H54 (cell line): ENCODE measurements around the gene CTNNA1.
A peak's percentile ranks its signal among the peaks of the same experiment; 100 is the strongest.
"Not testable (repeated sequence)": the region's sequence is repeated elsewhere in the genome, so short reads cannot be mapped to it uniquely, and the experiment has no call there.

Experiments used
- DNase-seq: peaks from one replicate; pipeline ENCODE4 v3.0.0; 2011; ENCODE audit warnings: low spot score, mixed read lengths; ENCODE audit not compliant: insufficient read length
- FAIRE-seq: peaks from 3 replicates; lab custom pipeline; 2011; peaks lifted over from hg19 to GRCh38; lab: Jason Lieb, UNC
- POLR2A ChIP-seq: IDR thresholded peaks from 2 replicates; pipeline ENCODE4 v1.6.1; 2011; ENCODE audit warnings: low read depth, mild to moderate bottlenecking, low read length

CTNNA1 gene

DNA sequence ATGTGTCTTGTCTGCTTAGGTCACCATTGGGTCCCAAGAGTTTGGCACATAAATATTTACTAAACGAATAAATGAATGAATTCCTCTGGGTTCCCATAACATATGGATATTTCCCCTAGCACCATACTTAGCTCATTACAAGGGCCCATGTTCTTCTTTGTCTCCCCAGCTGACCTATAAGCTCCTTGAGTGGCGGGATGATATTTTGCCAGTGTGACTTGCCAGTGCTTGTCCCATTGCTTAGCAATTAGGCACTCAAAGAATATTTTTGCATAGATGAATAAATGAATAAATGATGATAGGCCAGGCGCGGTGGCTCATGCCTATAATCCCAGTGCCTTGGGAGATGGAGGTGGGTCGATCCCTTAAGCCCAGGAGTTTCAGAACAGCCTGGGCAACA, 16.9 kb upstream of the CTNNA1 start:
- FAIRE-seq (no peak), DNase-seq (no peak)
- TF ChIP-seq POLR2A: no peak

DNA sequence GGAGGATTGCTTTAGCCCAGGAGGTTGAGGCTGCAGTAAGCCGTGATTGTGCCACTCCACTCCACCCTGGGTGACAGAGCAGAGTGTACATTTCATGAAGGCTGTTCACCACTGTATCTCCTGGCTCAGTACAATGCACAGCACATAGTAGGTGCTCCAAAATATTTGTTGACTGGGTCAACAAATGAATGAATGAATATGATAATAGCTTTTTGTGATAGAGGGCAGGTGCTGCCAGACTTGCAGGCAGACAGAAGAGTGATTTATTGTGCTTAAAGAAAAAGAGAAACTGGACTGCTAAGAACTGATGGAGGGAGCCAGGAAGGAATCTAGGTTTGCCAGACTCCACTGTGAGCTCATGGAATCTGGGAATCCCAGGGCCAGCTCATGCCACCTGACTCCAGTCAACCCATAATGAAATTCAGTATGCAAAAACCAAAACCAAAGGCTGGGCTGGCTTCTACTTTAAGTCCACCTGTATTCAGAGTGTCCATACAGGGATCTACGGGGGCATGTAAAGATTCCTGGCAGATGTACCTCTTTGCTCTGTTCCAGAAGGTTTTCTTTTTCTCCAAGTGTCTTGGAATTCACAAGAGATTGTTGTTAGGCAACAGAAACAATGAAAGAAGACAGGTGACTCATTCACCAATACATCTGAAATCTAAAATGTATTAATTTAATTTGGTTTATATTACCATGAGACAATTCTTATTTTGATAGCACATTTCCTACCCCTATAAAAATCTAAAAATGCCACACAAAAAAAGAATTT, 15.5 kb upstream of the CTNNA1 start:
- FAIRE-seq: no peak
- no peak for TF ChIP-seq POLR2A
- no peak for DNase-seq

DNA sequence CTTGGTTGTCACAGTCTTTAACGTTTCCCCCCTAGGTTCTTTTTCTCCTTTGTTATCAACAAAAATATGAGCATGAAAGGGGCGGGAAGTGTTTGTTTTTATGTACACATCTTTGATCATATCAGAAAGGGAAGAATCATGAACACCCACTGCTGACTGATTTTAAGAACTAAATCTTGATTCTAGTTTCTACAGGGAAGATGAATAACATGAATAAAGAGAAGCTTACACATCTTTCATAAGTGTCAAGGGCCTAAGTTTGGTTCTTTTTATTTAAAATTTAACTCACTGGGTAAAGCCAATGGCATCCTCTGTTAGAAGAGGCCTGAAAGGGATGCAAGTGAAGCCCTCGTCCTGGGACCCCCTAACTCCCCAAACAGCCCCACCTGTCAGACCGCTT, 14.8 kb upstream of the CTNNA1 start:
- FAIRE-seq (no peak), DNase-seq (no peak)

DNA sequence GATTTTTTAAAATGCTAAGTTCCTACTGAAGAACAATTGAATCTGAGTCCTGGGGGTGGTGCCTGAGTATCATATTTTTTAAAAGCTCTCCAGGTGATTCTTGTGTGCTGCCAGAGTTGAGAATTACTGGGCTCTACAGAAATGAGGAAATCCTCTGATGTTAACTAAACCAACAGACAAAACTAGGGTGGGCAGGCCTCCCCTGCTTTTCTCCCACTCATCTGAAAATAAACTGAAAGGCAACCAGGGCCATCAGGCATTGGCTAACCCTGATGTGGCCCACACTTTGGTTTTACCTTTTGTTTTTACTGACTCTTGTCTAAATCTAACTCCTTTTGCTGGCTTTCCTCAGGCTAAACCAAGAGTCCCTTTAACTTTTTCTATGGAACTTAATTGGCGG, 13.3 kb upstream of the CTNNA1 start:
- DNase-seq (no peak), FAIRE-seq (no peak)
- no peak for TF ChIP-seq POLR2A

More for the DNA sequence above, 14.8 kb upstream of the CTNNA1 start:
- TF ChIP-seq POLR2A: no peak

DNA sequence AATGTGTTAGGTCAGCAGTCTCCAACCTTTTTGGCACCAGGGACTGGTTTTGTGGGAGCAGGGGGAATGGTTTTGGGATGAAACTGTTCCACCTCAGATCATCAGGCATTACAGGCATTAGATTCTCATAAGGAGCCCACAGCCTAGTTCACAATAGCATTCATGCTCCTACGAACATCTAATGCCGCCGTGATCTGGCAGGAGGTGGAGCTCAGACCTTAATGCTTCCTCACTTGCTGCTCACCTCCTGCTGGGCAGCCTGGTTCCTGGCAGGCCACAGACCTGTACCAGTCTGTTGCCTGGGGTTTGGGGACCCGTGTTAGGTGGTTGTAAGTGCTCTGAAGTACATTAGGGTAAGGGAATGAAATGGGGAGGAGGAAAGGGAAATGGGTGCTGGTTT, 9.7 kb upstream of the CTNNA1 start:
- FAIRE-seq (no peak), DNase-seq (no peak)
- TF ChIP-seq POLR2A: no peak

DNA sequence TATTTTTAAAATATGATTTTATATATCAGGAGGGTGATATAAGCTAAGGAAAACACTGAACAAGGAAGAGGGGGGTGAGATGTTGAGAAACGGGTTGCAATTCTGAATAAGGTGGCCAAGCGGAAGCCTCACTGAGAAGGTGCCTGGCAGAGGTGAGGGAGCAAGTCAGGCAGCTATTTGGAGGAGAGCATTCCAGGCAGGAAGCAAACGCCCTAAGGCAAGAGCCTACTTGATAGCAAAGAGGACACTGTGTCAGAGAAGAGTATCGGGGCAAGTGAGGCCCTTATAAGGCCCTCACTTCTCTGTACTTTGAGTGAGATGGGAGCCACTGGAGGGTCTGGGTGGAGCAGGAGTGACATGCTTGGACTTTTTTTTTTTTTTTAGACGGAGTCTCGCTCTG, 8.0 kb upstream of the CTNNA1 start:
- DNase-seq: no peak
- no peak for TF ChIP-seq POLR2A
- no peak for FAIRE-seq

DNA sequence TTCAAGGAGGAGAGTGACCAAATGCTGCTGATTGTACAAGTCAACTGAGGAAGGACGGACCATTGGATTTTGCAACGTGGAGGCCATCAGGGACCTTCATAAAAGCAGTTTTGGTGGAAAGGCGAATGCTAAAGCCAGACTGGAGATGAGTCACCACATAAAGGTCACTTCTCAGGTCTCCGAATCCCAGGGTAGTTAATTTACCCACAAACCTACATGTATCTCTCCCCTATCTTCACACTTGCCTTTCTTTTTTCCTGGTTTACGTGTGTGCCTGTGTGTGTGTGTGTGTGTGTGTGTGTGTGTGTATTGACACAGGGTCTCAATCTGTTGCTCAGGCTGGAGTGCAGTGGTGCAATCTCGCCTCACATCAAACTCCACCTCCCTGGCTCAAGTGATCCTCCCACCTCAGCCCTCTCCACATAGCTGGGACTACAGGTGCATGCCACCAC, 4.6 kb upstream of the CTNNA1 start:
- no peak for TF ChIP-seq POLR2A
- no peak for FAIRE-seq
- no peak for DNase-seq

DNA sequence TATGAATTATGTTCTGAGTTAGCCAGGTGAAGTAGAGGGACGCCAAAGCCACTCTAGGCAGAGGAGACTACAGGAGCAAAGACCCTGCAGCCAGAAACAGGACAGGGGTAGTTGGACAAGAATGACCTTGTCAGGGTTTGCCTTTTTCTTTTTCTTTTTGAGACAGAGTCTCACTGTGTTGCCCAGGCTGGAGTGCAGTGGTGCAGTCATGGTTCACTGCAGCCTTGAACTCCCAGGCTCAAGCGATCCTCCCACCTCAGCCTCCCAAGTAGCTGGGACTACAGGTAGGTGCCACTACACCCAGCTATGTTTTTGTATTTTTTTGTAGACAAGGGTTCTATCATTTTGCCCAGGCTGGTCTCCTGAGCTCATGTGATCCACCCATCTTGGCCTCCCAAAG, 1.9 kb upstream of the CTNNA1 start:
- not testable (repeated sequence) for FAIRE-seq, DNase-seq

DNA sequence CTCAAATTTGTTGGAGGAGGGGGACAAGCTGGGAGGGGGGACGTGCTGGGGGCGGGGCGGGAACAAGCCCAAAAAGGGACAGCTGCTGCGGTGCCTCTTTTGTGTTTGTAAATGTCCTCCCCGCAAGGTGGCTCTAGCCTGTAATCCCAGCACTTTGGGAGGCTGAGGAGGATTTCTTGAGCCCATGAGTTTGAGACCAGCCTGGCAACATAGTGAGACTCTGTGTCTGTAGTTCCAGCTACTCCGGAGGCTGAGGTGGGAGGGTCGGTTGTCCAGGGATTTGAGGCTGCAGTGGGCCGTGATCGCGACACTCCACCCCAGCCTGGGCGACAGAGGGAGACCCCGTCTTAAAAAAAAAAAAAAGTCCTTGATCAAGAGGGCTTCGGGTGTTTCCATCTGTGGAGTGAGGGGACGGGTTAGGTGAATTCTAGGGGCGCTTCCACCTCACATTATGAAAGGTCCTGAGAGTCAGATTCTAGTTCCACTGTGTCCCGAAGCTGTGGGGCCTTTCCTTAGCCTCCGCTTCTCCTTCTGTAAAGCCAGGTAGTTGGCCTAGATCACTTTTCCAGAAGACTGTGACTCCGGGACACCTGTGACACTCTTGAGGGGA, 779 bp upstream of the CTNNA1 start:
- FAIRE-seq: no peak
- no peak for TF ChIP-seq POLR2A
- no peak for DNase-seq

DNA sequence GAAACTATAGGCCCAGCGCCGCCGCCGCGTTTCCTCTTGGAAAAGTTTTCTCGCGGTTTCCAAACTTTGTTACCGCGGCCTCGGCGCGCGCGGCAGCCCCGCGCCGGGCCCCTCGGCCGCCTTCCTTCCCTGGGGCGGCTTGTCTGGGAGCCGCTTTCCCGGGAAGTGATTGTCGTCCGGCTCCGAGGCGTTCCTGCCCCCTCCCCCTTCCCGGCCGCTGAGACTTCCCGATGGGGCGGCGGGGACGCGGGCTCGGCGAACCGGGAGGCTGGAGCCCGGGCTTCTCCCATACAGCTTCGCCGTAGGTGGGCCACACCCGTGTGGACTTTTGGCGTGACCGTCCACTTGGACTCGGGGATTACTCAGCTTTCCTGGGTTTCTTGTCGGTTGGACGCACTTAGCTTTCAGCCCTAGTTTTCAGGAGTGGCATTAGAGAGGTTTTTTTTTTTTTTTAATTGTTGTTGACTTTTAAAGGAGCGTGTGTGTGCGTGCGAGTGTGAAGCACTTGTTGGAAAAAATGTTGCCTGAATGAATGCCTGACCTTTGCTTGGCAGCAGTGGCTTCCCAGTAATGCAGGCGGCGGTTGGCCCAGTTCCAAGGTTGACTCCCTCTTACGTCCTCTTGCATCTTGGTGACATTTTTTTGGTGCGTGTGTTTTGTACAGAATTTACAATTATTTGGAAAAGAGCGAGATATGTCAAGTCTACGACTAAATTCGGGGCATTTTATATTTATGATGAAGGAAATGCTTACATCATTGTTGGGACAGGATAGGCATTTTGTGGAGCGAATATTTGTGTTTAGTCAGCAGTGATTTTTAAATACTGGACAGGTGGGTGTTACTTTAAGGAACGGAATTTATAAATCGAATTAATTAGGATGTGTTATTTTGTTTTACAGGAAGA, 821 bp downstream of the CTNNA1 start:
- DNase-seq (peak; percentile 57), FAIRE-seq (no peak)
- no peak for TF ChIP-seq POLR2A

DNA sequence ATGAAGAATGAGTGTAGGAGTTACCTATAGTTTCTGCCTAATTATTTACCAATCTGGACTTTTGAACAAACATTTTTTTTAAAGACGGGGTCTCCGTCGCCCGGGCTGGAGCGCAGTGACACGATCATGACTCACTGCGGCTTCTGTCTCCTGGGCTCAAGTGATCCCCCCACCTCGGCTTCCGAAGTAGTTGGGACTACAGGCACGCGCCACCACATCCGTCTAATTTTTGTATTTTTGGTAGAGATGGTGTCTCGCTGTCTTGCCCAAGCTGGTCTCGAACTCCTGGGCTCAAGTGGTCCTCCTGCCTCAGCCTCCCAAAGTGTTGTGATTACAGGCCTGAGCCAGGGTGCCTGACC, 1.5 kb downstream of the CTNNA1 start:
- TF ChIP-seq POLR2A: no peak
- DNase-seq: no peak
- FAIRE-seq: no peak

DNA sequence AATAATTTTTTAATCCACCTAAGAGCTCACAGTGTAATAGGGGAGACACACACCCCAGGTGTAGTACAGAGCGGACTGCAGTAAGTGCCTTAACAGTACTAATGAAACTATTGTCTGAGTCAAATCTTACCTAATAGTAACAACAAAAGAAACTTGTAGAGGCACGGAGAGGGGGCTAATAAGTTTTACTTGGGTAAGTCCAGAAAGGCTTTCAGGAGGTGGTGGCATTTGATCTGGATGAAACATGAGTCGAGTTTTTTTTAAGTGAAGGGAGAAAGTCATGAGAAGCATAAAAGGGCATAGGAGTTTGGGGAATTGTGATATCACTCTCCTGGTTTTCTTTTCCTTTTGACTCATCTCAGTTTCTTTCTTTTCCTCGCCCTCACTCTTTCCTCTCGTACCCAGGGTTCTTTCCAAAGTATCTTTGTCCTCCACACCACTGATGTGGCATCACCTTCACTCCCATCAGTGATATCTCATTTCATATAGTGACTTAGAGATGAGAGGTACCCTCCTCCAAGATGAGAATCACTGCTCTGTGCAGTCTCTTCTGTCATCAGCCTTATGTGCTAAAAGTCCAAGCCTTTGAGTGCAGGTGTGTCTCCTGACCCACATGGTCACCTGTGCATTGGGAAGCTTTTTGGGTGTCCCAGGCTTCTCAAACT, 2.0 kb downstream of the CTNNA1 start:
- FAIRE-seq (no peak), DNase-seq (no peak)
- no peak for TF ChIP-seq POLR2A

DNA sequence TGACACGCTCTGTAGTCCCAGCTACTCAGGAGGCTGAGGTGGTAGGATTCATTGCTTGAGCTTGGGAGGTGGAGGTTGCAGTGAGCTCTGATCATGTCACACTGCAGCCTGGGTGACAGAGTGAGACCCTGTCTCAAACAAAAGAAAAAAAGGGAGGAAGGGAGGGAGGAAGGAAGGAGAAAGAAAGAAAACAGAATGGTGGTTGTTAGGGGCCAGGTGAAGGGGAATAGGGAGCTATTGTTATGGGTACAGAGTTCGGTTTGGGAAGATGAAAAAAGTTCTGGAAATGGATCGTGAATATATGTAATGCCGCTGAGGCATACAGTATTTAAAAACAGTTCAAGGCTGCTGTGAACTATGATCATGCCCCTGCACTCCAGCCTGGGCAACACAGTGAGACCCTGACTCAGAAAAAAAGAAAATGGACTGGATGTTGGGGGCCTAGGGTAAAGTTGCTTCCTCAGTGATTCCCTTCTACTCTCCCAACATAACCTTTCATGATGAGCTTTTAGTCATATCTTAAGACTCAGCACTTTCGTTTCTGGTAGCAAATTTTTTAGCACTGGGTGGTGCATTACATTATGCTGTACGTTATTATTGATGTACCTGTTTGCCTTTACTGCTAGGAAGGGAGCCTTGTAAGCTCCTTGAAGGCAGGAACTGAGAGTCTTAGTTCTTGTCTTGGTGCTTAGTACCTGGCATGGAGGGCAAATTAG, 4.0 kb downstream of the CTNNA1 start:
- no peak for DNase-seq
- TF ChIP-seq POLR2A: no peak
- no peak for FAIRE-seq
